Measurements from ENCODE around the gene TPRN.

TPRN gene

GRCh38 chr9:137212520-137212919 is 12.0 kb upstream of the TPRN start:
- no peak for DNase-seq (ENCODE audit: low read depth)

- DNase-seq (ENCODE audit: low read depth), result no peak
These were observed 11.0 kb upstream of the TPRN start for GRCh38 chr9:137211532-137211931.

DNA sequence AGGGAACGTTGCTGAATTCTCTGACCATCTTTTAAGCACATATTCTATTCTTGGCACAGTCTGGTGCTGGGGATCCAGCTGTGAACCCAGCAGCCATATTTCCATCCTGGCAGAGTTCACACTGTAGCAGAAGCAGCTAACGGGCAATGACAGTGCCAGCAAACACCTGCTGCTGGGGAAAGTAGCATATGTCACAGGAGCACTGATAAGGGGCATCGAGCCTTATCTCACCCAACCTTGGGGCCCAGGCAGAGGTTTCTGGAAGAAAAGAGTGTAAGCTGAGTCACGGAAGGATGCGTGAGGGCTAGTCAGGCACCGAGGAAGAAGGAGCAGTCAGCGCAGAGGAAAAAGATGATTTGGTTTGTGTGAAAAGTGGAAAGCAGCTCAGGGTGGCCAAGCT is 6.1 kb upstream of the TPRN start:
- DNase-seq (ENCODE audit: low read depth), result no peak

- DNase-seq (ENCODE audit: low read depth), result peak; percentile 91
These were observed 4.9 kb upstream of the TPRN start, which contains the start of the genes NDOR1 and TMEM203 for GRCh38 chr9:137205126-137206069. NDOR1 (plus strand) TSS chr9:137205700; CDS start chr9:137205778, 78 bp downstream. TMEM203 (minus strand) TSS chr9:137205648; CDS start chr9:137205414, 234 bp downstream.

DNA sequence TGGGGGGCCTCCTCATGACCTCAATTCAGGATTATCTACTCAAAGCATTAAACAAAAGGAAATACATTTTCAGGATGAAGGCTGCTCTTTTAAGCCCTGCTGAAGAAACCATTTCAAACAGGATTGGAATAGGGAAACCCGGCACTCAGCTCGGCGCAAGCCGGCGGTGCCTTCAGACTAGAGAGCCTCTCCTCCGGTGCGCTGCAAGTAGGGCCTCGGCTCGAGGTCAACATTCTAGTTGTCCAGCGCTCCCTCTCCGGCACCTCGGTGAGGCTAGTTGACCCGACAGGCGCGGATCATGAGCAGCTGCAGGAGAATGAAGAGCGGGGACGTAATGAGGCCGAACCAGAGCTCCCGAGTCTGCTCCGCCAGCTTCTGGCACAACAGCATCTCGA is 4.2 kb upstream of the TPRN start:
- DNase-seq (ENCODE audit: low read depth), result no peak

- no peak for DNase-seq (ENCODE audit: low read depth)
These were observed 2.4 kb upstream of the TPRN start for GRCh38 chr9:137202966-137203365.

DNA sequence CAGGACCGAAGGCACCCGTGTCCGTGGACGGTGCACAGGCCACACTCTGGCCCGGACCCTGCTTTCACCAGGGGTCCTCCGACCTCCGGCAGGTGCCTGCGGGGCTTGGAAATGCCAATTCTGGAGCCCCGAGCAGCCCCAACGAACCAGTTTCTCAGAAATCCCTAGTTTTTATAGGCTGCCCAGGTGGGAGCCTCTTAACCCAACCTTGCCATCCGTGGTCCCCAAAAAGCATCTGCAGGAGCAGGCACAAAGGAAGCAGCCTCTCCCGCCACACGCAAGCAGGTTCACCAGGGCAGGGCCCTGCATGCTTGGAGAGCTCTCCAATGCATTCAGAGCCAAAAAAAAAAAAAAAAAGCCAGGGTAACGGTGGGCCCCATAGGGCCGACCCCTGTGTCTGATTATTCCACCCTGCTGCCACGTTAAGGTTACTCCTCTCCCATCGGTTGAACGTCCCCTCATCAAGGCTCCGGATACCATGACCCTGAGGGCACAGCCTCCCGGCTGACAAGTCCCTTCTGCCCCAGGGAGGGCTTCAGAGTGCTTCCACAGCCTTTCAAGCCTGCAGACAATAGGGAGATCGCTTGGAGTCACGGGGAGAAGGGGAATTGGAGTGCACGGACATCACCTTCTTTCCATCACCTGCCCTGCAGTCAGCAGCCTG is 796 bp upstream of the TPRN start:
- DNase-seq (ENCODE audit: low read depth), result no peak

DNA sequence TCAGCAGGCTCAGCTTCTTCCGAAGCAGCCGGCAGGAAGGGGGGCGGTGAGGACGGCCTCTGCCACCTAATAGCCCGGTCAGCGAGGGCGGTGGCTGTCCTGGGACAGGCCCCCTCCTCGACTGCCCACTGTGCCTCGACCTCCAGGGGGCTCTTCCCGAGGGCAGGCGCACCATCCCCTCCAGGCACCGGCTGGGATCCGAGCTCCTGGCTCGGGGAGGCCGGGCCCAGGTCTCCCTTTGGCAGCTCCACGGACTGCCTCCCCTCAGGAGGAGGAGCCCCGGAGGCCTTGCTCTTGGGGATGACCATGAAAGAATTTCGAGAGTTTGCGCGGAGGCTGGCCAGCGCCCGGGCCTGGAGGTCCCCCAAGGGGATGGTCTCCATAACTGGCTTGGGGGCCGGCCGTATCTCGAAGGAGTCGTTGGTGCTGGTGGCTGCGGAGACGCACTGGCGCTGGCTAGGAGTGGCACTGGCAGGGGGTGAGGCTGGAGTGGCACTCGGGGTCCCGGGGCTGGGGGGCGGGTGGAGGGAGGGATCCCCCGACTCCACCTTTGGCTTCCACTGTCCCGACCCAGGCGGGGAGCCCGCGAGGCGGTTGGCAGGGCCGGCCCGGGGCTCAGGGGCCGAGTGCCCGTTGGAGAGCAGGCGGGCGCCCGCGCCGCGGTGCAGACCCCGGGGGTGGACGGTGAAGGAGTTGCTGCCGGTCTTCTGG is 975 bp downstream of the TPRN start:
- no peak for DNase-seq (ENCODE audit: low read depth)

- DNase-seq (ENCODE audit: low read depth), result no peak
These were observed 1.6 kb downstream of the TPRN start for GRCh38 chr9:137198902-137199283.

DNA sequence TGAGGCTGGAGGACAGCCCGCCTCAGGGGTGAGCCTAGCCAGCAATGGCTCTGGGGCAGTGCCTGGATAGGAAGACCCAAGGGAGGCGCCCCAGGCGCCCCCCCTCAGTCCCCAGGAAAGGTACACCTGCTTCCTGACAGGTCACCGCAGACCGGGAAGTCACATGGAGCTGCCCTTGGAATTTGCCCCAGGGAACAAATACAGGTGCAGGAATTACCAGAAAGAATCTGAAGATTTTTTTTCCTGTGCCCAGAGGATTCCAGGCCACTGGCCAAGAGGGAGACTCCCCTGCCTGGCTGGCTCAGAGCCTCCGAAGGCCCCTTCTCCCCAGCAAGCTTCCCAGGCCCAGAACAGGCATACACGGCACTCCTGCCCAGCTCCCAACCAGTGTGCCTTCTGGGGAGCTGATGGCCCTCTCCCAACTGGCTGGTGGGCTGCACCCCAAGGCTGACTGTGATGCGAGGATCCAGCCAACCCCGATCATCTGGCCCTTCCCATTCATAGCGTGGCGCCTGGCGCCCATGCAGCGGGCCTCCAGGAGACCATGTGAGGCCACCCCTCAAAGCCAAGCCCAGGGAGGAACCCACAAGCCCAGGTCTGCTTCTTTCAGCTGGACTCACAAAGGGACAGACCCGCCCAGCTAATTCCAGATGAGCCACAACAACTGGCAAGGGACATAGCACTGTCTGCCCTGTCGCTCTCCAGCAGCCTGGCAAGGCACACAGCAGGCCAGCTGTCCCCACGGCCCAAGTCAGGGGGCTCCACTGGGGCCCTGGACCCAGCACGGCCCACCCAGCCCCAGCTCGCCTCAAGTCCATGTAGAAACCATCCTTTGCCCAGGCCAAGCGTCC is 2.3 kb downstream of the TPRN start:
- no peak for DNase-seq (ENCODE audit: low read depth)

- no peak for DNase-seq (ENCODE audit: low read depth)
These were observed 4.9 kb downstream of the TPRN start for GRCh38 chr9:137195525-137196220.

DNA sequence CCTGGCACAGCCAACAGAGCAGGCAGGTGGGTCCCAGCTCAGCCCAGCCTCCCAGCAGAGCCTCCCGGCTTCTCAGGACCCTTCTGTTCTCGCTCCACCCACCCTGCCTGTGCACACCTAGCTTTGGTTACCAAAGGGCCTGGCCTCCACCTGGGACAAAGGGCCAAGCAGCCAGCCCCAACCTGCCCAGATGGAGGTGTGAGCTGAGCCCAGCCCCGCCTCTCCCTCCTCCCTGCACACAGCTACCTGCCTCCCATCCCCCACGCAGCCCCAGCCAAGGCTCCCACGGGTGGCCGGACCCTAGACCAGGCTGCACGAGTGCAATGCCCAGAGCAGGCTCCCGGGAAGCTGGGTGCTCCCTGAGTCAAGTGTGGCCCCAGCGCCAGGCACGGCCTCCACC is 5.6 kb downstream of the TPRN start:
- DNase-seq (ENCODE audit: low read depth), result no peak

DNA sequence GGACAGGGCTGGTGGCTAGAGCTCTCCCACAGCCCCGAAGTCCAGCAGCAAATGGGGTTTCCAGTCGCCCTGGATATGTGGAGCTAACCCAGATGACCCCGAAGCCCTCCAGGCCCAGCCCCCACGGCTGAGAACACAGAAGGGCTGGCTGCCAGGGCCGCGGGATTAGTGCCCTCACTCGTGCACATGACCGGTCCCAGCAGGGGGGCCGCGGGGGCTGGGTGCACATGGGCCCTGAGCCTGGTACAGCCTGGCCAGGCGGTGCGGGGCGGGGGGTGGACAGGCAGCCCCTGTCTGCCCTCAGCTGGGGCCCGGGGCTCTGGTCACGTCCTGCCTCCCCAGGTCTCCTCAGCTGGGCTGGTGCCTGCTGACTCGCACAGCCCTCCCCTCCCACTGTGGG is 6.2 kb downstream of the TPRN start:
- no peak for DNase-seq (ENCODE audit: low read depth)

DNA sequence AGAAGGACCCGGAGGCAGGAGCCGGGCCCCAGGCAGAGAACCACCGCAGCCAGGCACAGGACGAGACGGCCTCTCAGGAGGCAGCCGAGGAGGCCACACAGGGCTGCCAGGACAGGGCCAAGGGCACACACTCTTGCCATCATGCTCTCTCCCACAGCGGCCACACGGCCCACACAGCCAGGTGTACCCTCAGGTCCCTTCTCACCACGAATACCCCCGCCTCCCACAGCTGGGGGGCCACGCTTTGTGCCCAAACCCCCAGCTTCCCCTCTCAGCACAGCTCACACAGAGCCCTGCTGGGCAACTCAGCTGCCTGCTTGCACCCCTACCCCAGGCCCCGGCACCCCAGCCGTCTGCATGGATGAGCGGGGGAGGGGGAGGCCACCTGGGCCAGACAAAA is 6.8 kb downstream of the TPRN start:
- DNase-seq (ENCODE audit: low read depth), result no peak

- DNase-seq (ENCODE audit: low read depth), result no peak
These were observed 7.7 kb downstream of the TPRN start for GRCh38 chr9:137192859-137193258.

DNA sequence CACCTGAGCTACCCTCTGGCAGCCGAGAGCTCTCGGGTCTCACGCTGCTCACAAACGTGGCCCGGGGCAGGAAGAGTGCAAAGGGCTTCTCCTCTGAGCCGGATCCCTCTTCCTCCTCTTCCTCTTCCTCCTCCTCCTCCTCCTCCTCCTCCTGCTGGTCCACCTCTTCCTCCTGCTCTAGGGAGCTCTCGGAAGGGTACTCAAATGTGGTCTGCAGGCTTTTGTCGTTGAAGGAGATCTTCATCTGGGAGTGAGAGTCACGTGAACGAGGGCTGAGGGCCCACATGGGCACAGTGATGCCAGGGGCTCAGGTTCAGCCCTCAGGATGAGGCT is 8.1 kb downstream of the TPRN start:
- no peak for DNase-seq (ENCODE audit: low read depth)

GRCh38 chr9:137191691-137192447 is 8.7 kb downstream of the TPRN start:
- DNase-seq (ENCODE audit: low read depth), result no peak

GRCh38 chr9:137191245-137191644 is 9.3 kb downstream of the TPRN start:
- no peak for DNase-seq (ENCODE audit: low read depth)

- no peak for DNase-seq (ENCODE audit: low read depth)
These were observed 10.2 kb downstream of the TPRN start for GRCh38 chr9:137190315-137190856.

Measured in T follicular helper cell (primary cell).